ENCODE data around the gene SERPINA4.

Gene SERPINA4

GRCh38 chr14:94542811-94543440 is 18.3 kb upstream of the SERPINA4 start:
- DNase-seq = no peak

GRCh38 chr14:94543449-94544124 is 17.7 kb upstream of the SERPINA4 start:
- DNase-seq = no peak

GRCh38 chr14:94544726-94545125 is 16.5 kb upstream of the SERPINA4 start:
- no peak for DNase-seq

GRCh38 chr14:94545131-94545841 is 16.0 kb upstream of the SERPINA4 start:
- DNase-seq = no peak

GRCh38 chr14:94547151-94547680 is 14.0 kb upstream of the SERPINA4 start:
- no peak for DNase-seq

GRCh38 chr14:94547726-94548125 is 13.5 kb upstream of the SERPINA4 start:
- no peak for DNase-seq

GRCh38 chr14:94548131-94548998 is 12.9 kb upstream of the SERPINA4 start:
- no peak for DNase-seq

GRCh38 chr14:94548999-94549985 is 11.9 kb upstream of the SERPINA4 start:
- peak; percentile 33 for DNase-seq

GRCh38 chr14:94550041-94550440 is 11.2 kb upstream of the SERPINA4 start:
- DNase-seq = no peak

- DNase-seq = no peak
These were observed 5.3 kb upstream of the SERPINA4 start for GRCh38 chr14:94555991-94556390.

- no peak for DNase-seq
These were observed 3.9 kb upstream of the SERPINA4 start for GRCh38 chr14:94557327-94557726.

- DNase-seq = no peak
These were observed 2.4 kb upstream of the SERPINA4 start for GRCh38 chr14:94558842-94559241.

- no peak for DNase-seq
These were observed 1.5 kb upstream of the SERPINA4 start for GRCh38 chr14:94559638-94560290.

GRCh38 chr14:94560291-94560665 is 964 bp upstream of the SERPINA4 start:
- DNase-seq = no peak

GRCh38 chr14:94561656-94562010 is 391 bp downstream of the SERPINA4 start:
- DNase-seq = no peak

- DNase-seq = no peak
These were observed 780 bp downstream of the SERPINA4 start for GRCh38 chr14:94562022-94562421.

GRCh38 chr14:94562941-94563883 is 2.0 kb downstream of the SERPINA4 start:
- no peak for DNase-seq

- DNase-seq = no peak
These were observed 3.1 kb downstream of the SERPINA4 start for GRCh38 chr14:94564381-94564780.

- DNase-seq = no peak
These were observed 6.9 kb downstream of the SERPINA4 start for GRCh38 chr14:94568186-94568585.
